NCI-H187 treated with DMSO at 0.1 percent for 48 hours (cell line): Measurements from ENCODE around the gene KCNH1.

Source experiments
- DNase-seq: peaks from one replicate; lab custom pipeline; 2025; lab: John Stamatoyannopoulos, UW

KCNH1 gene

GRCh38 chr1:211133836-211134669 is at the start of gene KCNH1:
KCNH1 (minus strand) TSS chr1:211134148; CDS start chr1:211133945, 203 bp downstream.
- peak; percentile 20 for DNase-seq

- no peak for DNase-seq
Measured at GRCh38 chr1:211182746-211183145, 48.8 kb upstream of the KCNH1 start.

GRCh38 chr1:211174375-211174774 is 40.4 kb upstream of the KCNH1 start:
- no peak for DNase-seq

- no peak for DNase-seq
Measured at GRCh38 chr1:211172657-211173056, 38.7 kb upstream of the KCNH1 start.

GRCh38 chr1:211169353-211169752 is 35.4 kb upstream of the KCNH1 start:
- no peak for DNase-seq

GRCh38 chr1:211158866-211159265 is 24.9 kb upstream of the KCNH1 start:
- no peak for DNase-seq

GRCh38 chr1:211155040-211155439 is 21.1 kb upstream of the KCNH1 start:
- DNase-seq, result no peak

GRCh38 chr1:211153932-211154331 is 20.0 kb upstream of the KCNH1 start:
- no peak for DNase-seq

- DNase-seq, result no peak
Measured at GRCh38 chr1:211148366-211148765, 14.4 kb upstream of the KCNH1 start.

- DNase-seq, result no peak
Measured at GRCh38 chr1:211145944-211146343, 12.0 kb upstream of the KCNH1 start.

- DNase-seq, result no peak
Measured at GRCh38 chr1:211135342-211135950, 1.5 kb upstream of the KCNH1 start.

GRCh38 chr1:211133393-211133835 is 534 bp downstream of the KCNH1 start:
- DNase-seq, result no peak

- DNase-seq, result no peak
Measured at GRCh38 chr1:211132721-211133392, 1.1 kb downstream of the KCNH1 start.

- DNase-seq, result no peak
Measured at GRCh38 chr1:211129776-211130175, 4.2 kb downstream of the KCNH1 start.

- DNase-seq, result no peak
Measured at GRCh38 chr1:211127166-211127565, 6.8 kb downstream of the KCNH1 start.

GRCh38 chr1:211126622-211127021 is 7.3 kb downstream of the KCNH1 start:
- no peak for DNase-seq

- DNase-seq, result no peak
Measured at GRCh38 chr1:211118407-211119102, 15.4 kb downstream of the KCNH1 start.

GRCh38 chr1:211114446-211114845 is 19.5 kb downstream of the KCNH1 start:
- DNase-seq, result no peak

- no peak for DNase-seq
Measured at GRCh38 chr1:211113566-211113965, 20.4 kb downstream of the KCNH1 start.

GRCh38 chr1:211111351-211111750 is 22.6 kb downstream of the KCNH1 start:
- no peak for DNase-seq

- DNase-seq, result no peak
Measured at GRCh38 chr1:211101481-211101880, 32.5 kb downstream of the KCNH1 start.

GRCh38 chr1:211099393-211099792 is 34.6 kb downstream of the KCNH1 start:
- DNase-seq, result no peak
